ENCODE data around the gene CADPS2.

GRCh38 chr7:122914812-122915211 is 28.6 kb upstream of the CADPS2 start:
- TF ChIP-seq, protein P1, sequence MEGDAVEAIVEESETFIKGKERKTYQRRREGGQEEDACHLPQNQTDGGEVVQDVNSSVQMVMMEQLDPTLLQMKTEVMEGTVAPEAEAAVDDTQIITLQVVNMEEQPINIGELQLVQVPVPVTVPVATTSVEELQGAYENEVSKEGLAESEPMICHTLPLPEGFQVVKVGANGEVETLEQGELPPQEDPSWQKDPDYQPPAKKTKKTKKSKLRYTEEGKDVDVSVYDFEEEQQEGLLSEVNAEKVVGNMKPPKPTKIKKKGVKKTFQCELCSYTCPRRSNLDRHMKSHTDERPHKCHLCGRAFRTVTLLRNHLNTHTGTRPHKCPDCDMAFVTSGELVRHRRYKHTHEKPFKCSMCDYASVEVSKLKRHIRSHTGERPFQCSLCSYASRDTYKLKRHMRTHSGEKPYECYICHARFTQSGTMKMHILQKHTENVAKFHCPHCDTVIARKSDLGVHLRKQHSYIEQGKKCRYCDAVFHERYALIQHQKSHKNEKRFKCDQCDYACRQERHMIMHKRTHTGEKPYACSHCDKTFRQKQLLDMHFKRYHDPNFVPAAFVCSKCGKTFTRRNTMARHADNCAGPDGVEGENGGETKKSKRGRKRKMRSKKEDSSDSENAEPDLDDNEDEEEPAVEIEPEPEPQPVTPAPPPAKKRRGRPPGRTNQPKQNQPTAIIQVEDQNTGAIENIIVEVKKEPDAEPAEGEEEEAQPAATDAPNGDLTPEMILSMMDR (optimal IDR thresholded peaks at IDR 0.05 in 1 of 3, IDR thresholded peaks at IDR 0.05 in 1 of 3, conservative IDR thresholded peaks at IDR 0.05 in 1 of 3; ENCODE audit: extremely low read depth in 1 of 3, insufficient read depth in 2 of 3, low read length in 3 of 3) = no peak
- no peak for TF ChIP-seq EZH2 (IDR thresholded peaks at IDR 0.05; ENCODE audit: low read length)

Data from keratinocyte (primary cell).